Cardiac muscle cell (in vitro differentiated cells and primary cell): ENCODE data around the gene GHRHR. TPM values are rescaled to one million over a fixed set of nuclear protein-coding genes. Genes with fewer than 3 reads are reported as not detected.

ENCODE experiments used
- DNase-seq, 2 donors: peaks; one replicate each; pipeline versions ENCODE4 v3.0.0 to v3.0.0-alpha.2; 2010 to 2017; ENCODE audit warnings: low read depth in 1 of 2, low spot score in 1 of 2
- H3K27ac ChIP-seq: fragments of 200-600 bp; sonication (generic); 2 replicates; pipeline ENCODE4 v1.5.1; 2016
- H3K27me3 ChIP-seq: fragments of 200-600 bp; sonication (generic); 2 replicates; pipeline ENCODE4 v1.6.0; 2016; ENCODE audit warnings: control low read depth
- H3K36me3 ChIP-seq: fragments of 200-600 bp; sonication (generic); 2 replicates; pipeline ENCODE4 v1.5.1; 2016; ENCODE audit warnings: control low read depth
- H3K4me1 ChIP-seq: fragments of 200-600 bp; sonication (generic); 2 replicates; pipeline ENCODE4 v1.8.1; 2017; ENCODE audit warnings: low read depth, mild to moderate bottlenecking, mixed run types
- H3K4me3 ChIP-seq: fragments of 200-600 bp; sonication (generic); 2 replicates; pipeline ENCODE4 v1.5.1; 2016; ENCODE audit warnings: mild to moderate bottlenecking
- H3K9me3 ChIP-seq: fragments of 200-600 bp; sonication (generic); 2 replicates; pipeline ENCODE4 v1.5.1; 2017; ENCODE audit warnings: low read depth, mild to moderate bottlenecking, control low read depth
- CTCF ChIP-seq: IDR thresholded peaks from 2 replicates; pipeline ENCODE4 v1.5.1; 2012; ENCODE audit warnings: low read depth, mild to moderate bottlenecking, low read length
- polyA plus RNA-seq: library from polyadenylated mRNA; unstranded; fragments of >200 nt; fragmentation: Nextera tagmentation; extraction: Ambion mirVana; gene quantifications from 2 replicates; pipeline ENCODE4 v1.2.1, GENCODE V29; 2016
- total RNA-seq: library from RNA; depleted of rRNA; stranded (reverse); fragments of >200 nt; gene quantifications from 2 replicates; pipeline ENCODE4 v1.2.3, GENCODE V29; 2016

Gene GHRHR
- total and polyA plus RNA-seq, 2 experiments from 2014 or later: not detected

GRCh38 chr7:30933124-30933974 lies 30.4 kb upstream of the GHRHR start:
- Histone ChIP-seq H3K4me1 (peaks cover 39% of the 10 kb centered on the region), H3K27ac (no peak overlapping the region), H3K36me3 (no peaks in the 10 kb centered on the region), H3K4me3 (no peak overlapping the region), H3K27me3 (no peaks in the 10 kb centered on the region), H3K9me3 (no peaks in the 10 kb centered on the region)
- TF ChIP-seq CTCF: no peak
- no peak for DNase-seq

GRCh38 chr7:30934225-30934624 lies 29.5 kb upstream of the GHRHR start:
- H3K4me1 ChIP-seq: peaks cover 39% of the 10 kb centered on the region
- no peaks in the 10 kb centered on the region for H3K9me3 ChIP-seq
- H3K27ac ChIP-seq: no peak overlapping the region
- no peaks in the 10 kb centered on the region for H3K36me3 ChIP-seq
- no peak overlapping the region for H3K4me3 ChIP-seq
- H3K27me3 ChIP-seq: no peaks in the 10 kb centered on the region
- no peak for TF ChIP-seq CTCF
- DNase-seq: no peak

- Histone ChIP-seq H3K4me3 (no peak overlapping the region), H3K27ac (no peak overlapping the region), H3K9me3 (no peaks in the 10 kb centered on the region), H3K36me3 (no peaks in the 10 kb centered on the region), H3K4me1 (peaks cover 35% of the 10 kb centered on the region), H3K27me3 (peaks cover 4% of the 10 kb centered on the region)
- DNase-seq: no peak
- TF ChIP-seq CTCF: no peak
These were observed 28.8 kb upstream of the GHRHR start for GRCh38 chr7:30934732-30935568.

GRCh38 chr7:30935569-30935877 lies 28.2 kb upstream of the GHRHR start:
- peaks cover 30% of the 10 kb centered on the region for H3K4me1 ChIP-seq
- H3K27ac ChIP-seq: no peak overlapping the region
- no peak overlapping the region for H3K4me3 ChIP-seq
- H3K27me3 ChIP-seq: peaks cover 9% of the 10 kb centered on the region
- H3K36me3 ChIP-seq: no peaks in the 10 kb centered on the region
- DNase-seq: no peak
- H3K9me3 ChIP-seq: no peaks in the 10 kb centered on the region
- no peak for TF ChIP-seq CTCF

GRCh38 chr7:30936650-30937245 lies 27.0 kb upstream of the GHRHR start:
- H3K9me3 ChIP-seq: no peaks in the 10 kb centered on the region
- no peak for TF ChIP-seq CTCF
- H3K27ac ChIP-seq: no peak overlapping the region
- H3K4me1 ChIP-seq: peaks cover 20% of the 10 kb centered on the region
- no peaks in the 10 kb centered on the region for H3K36me3 ChIP-seq
- H3K4me3 ChIP-seq: no peak overlapping the region
- peaks cover 17% of the 10 kb centered on the region for H3K27me3 ChIP-seq
- no peak for DNase-seq
